AG10803 (cell line): ENCODE results near the gene ZNF697.
"Not testable (repeated sequence)": the region's sequence is repeated elsewhere in the genome, so short reads cannot be mapped to it uniquely, and the experiment has no call there.

Experiments used
- DNase-seq: peaks from one replicate; pipeline ENCODE4 v3.0.0; 2010; ENCODE audit warnings: low read depth
- H3K4me3 ChIP-seq: 2 replicates; pipeline ENCODE4 v1.5.1; 2011; ENCODE audit warnings: mild to moderate bottlenecking, low read length, control low read depth
- TF ChIP-seq, protein P1 (sequence below): conservative IDR thresholded peaks from 2 replicates; pipeline ENCODE4 v1.5.1; 2011; ENCODE audit warnings: mild to moderate bottlenecking, low read length, control low read depth, inconsistent platforms

The ZNF697 gene

GRCh38 chr1:119622311-119623192, 25.5 kb downstream of the ZNF697 start:
- DNase-seq: no peak
- TF ChIP-seq, protein P1, sequence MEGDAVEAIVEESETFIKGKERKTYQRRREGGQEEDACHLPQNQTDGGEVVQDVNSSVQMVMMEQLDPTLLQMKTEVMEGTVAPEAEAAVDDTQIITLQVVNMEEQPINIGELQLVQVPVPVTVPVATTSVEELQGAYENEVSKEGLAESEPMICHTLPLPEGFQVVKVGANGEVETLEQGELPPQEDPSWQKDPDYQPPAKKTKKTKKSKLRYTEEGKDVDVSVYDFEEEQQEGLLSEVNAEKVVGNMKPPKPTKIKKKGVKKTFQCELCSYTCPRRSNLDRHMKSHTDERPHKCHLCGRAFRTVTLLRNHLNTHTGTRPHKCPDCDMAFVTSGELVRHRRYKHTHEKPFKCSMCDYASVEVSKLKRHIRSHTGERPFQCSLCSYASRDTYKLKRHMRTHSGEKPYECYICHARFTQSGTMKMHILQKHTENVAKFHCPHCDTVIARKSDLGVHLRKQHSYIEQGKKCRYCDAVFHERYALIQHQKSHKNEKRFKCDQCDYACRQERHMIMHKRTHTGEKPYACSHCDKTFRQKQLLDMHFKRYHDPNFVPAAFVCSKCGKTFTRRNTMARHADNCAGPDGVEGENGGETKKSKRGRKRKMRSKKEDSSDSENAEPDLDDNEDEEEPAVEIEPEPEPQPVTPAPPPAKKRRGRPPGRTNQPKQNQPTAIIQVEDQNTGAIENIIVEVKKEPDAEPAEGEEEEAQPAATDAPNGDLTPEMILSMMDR: no peak
- H3K4me3 ChIP-seq: no peak overlapping the region

- TF ChIP-seq, protein P1: no peak
- DNase-seq: no peak
- H3K4me3 ChIP-seq: no peak overlapping the region
Measured at GRCh38 chr1:119621705-119622104, 26.4 kb downstream of the ZNF697 start.

GRCh38 chr1:119617751-119618691, 30.0 kb downstream of the ZNF697 start:
- no peak overlapping the region for H3K4me3 ChIP-seq
- TF ChIP-seq, protein P1: no peak
- DNase-seq: peak; percentile 29

GRCh38 chr1:119616748-119617147, 31.3 kb downstream of the ZNF697 start:
- DNase-seq, H3K4me3 ChIP-seq: not testable (repeated sequence)

DNA sequence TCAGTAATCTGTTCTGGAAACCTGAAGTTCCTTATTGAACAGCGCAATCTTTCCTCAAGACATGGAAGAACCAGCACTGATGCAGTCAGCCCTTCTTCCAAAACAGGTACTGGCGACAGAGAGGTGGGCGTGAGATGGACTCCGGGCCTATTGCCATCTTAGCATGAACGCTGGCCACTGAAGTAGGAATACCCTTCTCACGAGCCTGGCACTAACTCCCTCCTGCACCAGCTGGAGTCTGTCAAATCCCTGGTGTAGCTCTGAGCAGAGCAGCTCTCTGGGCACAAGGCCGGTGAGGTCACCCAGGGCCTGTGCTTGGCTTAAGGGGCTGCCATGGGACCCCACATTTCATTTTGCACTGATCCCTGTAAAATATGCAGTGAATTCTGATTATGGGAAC, 33.0 kb downstream of the ZNF697 start:
- DNase-seq, H3K4me3 ChIP-seq: not testable (repeated sequence)

- TF ChIP-seq, protein P1: peak; percentile 83
- no peak overlapping the region for H3K4me3 ChIP-seq
- peak; percentile 83 for DNase-seq
Measured at GRCh38 chr1:119613769-119614720, 34.0 kb downstream of the ZNF697 start.

DNA sequence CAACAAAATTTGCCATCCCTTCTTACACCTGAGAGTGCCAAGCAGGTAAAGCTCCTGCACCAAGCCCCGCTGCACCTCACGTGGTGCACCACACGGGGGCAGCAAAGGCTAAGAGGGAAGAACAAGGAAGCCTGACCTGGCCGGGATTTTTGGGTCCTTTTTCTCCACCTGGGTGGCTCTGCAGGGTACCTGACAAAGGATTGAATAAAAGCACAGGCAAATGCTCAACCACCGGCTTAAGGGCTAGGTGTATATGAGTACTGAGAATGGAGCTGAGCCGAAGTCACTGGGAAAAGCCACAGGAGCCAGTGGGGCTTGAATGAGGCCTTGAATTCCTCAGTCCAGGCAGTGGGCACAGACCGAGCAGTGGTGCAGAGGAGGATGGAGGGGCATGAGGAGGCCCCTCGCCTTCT, 36.4 kb downstream of the ZNF697 start:
- TF ChIP-seq, protein P1: peak; percentile 87
- peak; percentile 28 for DNase-seq
- no peak overlapping the region for H3K4me3 ChIP-seq

GRCh38 chr1:119608816-119609215, 39.2 kb downstream of the ZNF697 start:
- not testable (repeated sequence) for H3K4me3 ChIP-seq, DNase-seq

DNA sequence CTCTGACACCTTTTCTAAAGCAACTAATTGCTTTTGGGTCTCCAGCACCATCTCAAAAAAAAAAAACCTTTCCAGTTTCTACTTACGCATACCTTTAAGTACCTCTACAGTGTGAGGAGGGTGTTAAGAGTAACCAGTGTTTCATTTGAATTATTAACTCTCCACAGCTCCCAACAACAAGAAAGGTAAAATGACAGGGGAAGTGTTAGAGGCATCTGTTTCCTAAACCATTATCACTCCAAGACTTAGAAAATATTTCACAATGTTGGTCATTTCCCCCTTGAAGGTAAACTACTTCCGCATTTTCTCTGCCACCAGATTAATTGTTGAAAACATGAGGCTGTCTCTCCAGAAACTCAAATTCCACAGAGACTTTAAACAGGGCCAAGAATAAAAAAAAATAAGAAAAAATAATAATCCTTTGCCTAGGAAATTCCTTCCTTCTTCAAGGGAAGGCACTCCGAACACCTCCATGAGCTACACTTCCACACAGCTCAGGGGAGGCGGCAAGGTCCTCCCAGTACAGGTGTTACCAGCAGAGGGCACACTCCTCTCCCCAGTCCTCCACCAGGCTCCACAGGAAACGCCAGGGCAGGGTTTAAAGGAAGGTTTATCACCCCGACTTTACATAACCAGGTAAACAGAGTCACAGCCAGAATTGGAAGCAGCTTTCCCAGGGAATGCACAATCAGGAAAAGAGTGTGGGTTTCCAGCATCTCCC, 40.8 kb downstream of the ZNF697 start:
- H3K4me3 ChIP-seq, DNase-seq: not testable (repeated sequence)
